ENCODE results near the gene FBXW5.

FBXW5 gene, protein sequence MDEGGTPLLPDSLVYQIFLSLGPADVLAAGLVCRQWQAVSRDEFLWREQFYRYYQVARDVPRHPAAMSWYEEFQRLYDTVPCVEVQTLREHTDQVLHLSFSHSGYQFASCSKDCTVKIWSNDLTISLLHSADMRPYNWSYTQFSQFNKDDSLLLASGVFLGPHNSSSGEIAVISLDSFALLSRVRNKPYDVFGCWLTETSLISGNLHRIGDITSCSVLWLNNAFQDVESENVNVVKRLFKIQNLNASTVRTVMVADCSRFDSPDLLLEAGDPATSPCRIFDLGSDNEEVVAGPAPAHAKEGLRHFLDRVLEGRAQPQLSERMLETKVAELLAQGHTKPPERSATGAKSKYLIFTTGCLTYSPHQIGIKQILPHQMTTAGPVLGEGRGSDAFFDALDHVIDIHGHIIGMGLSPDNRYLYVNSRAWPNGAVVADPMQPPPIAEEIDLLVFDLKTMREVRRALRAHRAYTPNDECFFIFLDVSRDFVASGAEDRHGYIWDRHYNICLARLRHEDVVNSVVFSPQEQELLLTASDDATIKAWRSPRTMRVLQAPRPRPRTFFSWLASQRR

GRCh38 chr9:136944519-136945332 is at the start of gene FBXW5, which contains the start of gene C8G:
FBXW5 (minus strand) TSS chr9:136944738; CDS start chr9:136944083, 655 bp downstream.
C8G (plus strand) TSS chr9:136945243; CDS start chr9:136945321, 78 bp downstream.
- peak; percentile 89 for DNase-seq (ENCODE audit: low read depth in 2 of 2)

- no peak for DNase-seq (ENCODE audit: low read depth in 2 of 2)
These were observed 48.4 kb upstream of the FBXW5 start for GRCh38 chr9:136992819-136993369.

- peak; percentile 87 to 90 for DNase-seq (ENCODE audit: low read depth in 2 of 2)
These were observed 47.7 kb upstream of the FBXW5 start, which contains the start of gene PAXX for GRCh38 chr9:136991993-136992818. PAXX (plus strand) TSS chr9:136992422; CDS start chr9:136992444, 22 bp downstream.

DNA sequence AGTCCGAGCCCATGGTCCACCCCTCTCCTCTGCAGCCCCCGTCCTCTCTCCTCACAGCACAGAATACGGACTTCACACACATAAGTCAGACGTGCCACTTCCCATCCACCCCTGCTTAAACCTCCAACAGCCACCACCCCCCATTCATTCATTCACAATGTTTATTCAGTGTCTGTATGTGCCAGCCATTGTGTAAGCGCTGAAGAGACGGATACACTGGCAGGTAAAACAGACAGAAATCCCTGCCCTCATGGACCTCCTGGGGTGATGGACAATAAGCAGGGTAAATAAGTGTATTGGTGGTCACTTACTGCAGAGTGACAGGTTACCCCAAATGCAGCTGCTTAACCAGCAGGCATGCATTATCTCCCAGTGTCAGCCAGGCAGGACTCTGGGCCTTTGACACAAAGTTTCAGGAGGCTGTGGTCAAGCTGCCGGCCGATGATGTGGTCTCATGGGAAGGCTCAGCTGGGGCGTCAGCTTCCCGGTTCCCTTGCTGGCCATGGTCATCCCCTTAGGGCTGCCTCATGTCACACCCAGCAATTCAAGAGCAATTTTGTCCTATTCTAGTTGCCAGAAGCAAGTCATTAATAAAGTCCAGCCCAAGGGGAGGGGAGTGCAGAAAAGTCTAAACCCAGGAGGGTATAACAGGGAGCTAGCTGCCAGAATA is 45.8 kb upstream of the FBXW5 start:
- DNase-seq (ENCODE audit: low read depth in 2 of 2) = no peak

- DNase-seq (ENCODE audit: low read depth in 2 of 2) = no peak
These were observed 44.3 kb upstream of the FBXW5 start for GRCh38 chr9:136988872-136989271.

- no peak for DNase-seq (ENCODE audit: low read depth in 2 of 2)
These were observed 41.3 kb upstream of the FBXW5 start for GRCh38 chr9:136985853-136986252.

- no peak for DNase-seq (ENCODE audit: low read depth in 2 of 2)
These were observed 40.6 kb upstream of the FBXW5 start for GRCh38 chr9:136985027-136985602.

DNA sequence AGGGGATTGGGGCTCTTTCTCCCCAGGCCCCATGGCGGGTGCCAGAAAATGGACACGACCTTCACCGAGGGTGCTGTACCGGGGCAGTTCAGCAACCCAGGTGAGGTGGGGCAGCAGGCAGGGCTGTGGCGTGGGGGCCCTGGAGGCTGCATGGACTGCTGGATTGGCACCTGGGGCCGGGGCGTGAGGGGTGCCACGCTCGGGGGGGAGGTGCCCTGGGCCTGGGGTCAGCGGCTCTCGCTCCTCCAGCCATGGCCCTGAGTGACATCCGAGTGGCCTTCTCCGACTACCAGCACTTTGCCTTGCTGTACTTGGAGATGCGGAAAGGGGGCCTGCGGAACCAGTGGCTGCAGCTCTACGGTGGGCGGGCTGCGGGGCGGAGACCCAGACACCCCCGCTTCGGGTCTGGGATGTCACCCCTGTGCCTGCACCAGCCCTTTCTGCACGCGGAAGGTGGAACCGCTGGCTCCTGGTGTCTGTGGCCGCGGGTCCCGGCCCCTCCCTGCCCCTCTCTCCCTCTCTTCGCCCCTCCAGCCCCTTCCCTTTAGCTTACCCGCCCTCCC is 40.0 kb upstream of the FBXW5 start:
- DNase-seq (ENCODE audit: low read depth in 2 of 2) = no peak

DNA sequence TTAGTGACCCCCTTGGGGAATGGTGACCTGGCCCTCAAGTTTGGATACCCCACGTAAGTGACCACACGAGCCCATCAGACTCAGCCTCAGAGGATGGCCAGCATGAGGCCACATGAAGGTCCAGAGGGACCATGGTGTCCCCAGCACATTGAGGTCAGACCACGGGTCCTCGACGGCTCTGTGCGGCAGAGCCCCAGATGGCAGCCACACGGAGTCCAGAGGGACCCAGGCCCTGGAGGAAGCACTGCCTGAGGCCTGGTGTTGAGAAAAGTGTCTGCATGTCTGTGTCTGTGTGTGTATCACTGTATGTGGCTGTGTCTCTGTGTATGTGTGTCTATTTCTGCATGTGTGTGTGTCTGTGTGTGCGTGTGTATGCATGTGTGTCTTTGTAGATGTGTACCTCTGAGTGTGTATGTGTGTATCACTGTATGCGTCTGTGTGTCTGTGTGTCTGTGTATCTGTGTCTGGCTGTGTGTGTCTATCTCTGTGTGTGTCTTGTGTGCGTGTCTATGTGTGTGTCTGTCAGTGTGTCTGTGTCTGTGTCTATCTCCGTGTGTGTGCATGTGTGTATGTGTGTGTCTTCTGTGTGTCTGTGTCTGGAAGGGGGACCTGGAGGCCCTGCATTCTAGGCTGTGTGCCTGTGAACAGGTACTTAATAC is 39.2 kb upstream of the FBXW5 start:
- no peak for DNase-seq (ENCODE audit: low read depth in 2 of 2)

- no peak for DNase-seq (ENCODE audit: low read depth in 2 of 2)
These were observed 38.6 kb upstream of the FBXW5 start for GRCh38 chr9:136983167-136983566.

DNA sequence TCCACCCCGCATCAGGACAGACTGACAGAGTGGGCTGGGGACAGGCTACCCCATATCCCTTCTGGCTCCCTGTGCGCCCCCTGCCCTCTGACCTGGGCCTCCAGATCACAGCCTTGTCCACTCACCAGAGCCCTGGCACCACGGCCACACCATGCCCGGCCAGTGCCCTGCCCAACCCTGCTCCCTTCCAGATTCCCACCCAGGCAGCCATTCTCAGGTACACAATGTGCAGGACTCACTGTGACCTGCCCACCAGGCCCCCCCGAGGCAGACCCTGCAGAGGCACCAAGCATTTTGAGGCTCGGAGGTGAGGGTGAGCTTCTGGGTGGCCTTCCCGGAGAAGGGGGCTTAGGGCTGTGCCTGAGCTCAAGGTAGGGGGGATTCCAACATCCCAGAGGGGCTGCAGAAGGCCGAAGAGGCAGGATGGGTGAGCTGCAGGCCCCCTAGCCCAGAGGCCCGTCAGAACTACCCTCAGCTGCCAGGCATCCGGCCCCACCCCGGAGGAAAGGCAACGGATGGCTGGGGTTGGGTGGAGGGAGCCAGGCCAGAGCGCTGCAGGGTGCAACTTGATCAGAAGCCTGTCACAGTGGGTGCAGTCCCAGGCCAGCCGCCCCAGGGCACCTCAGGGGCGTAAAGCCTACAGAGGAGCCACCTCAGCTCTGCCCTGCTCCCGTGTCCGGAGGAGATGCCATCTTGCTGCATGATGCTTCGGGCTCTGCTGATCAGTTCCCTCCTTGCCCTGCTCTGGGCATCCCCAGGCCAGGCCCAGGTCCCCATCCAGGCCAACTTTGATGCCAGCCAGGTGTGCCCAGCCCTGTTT is 37.9 kb upstream of the FBXW5 start, which contains the start of gene LCNL1:
Gene LCNL1 (plus strand): TSS at position 762 of the 820 bp plus-strand sequence. CDS start 594 bp downstream, outside the sequence.
- no peak for DNase-seq (ENCODE audit: low read depth in 2 of 2)

DNA sequence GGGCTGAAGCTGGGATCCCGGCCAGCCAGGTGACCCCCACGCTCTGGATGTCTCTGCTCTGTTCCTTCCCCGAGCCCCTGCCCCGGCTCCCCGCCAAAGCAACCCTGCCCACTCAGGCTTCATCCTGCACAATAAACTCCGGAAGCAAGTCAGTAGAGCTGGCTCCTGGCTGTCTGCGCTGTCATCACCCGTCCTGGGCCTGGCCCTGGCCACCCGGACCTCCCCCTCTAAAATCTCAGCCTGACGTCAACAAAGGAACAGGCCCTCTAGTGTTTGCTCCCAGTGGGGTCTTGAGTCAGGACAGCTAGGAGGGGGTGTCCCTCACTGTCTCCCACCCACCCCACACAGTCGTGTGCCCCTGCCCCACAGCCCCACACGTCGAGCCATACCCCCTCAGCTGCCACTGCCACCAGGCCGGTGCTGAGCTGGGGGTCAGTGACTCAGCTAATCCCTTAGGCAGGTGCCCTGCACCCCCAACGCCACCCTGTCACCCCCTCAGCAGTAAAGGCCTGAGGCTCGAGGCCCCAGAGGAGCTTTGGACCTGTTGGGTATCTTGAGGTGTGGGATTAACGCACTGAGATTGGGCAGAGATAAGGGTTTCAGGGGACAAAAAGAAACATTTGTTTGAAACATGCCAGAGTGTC is 37.2 kb upstream of the FBXW5 start:
- no peak for DNase-seq (ENCODE audit: low read depth in 2 of 2)

- DNase-seq (ENCODE audit: low read depth in 2 of 2) = no peak
These were observed 36.3 kb upstream of the FBXW5 start for GRCh38 chr9:136980669-136981478.

DNA sequence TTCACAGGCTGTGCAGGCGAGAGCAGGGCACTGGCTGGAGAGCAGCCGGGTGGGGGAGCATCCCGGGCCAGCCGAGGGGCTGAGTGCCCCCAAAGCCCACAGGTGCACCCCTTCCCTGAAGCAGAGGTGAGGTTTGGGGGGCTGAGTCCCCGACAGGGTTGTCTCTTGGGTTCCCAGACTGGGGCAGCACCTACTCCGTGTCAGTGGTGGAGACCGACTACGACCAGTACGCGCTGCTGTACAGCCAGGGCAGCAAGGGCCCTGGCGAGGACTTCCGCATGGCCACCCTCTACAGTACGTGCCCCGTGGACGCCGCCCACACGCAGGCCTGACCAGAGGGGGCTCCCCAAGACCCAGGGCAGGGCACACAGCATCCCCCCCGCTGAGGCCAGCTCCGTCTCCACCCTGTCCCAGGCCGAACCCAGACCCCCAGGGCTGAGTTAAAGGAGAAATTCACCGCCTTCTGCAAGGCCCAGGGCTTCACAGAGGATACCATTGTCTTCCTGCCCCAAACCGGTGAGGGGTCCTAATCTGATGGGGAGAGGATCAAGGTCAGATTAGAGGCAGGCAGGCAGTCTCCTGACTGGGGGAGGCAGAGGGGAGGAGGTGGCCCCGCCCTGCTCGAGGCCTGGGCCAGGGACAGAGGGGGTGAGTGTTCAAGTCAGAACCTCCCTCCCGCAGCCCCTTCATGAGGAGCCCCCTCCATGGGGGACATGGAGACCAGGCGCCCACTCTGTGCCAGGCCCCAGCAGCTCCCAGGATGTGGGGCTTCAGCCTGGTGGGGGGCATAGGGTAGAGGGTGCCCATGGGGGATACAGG is 35.4 kb upstream of the FBXW5 start:
- no peak for DNase-seq (ENCODE audit: low read depth in 2 of 2)

GRCh38 chr9:136978865-136979544 is 34.5 kb upstream of the FBXW5 start:
- no peak for DNase-seq (ENCODE audit: low read depth in 2 of 2)
